Neural cell (in vitro differentiated cells): ENCODE results near the gene RAB6A.

Experiments
- CTCF ChIP-seq: fragments of 450-650 bp; IDR thresholded peaks from 2 replicates; pipeline ENCODE4 v1.5.1; 2014; ENCODE audit warnings: antibody characterized with exemption, mild to moderate bottlenecking, moderate library complexity; ENCODE audit not compliant: poor library complexity, severe bottlenecking
- REST ChIP-seq: IDR thresholded peaks from 2 replicates; pipeline ENCODE4 v1.6.1; 2012; ENCODE audit warnings: borderline replicate concordance

- TF ChIP-seq CTCF: no peak
- TF ChIP-seq REST: no peak
These were observed 47.2 kb upstream of the RAB6A start for GRCh38 chr11:73808052-73808451.
